Tibial nerve (tissue), 4 donors: ENCODE data around the gene BAIAP2L2. TPM values are rescaled to one million over a fixed set of nuclear protein-coding genes. Genes with fewer than 3 reads are reported as not detected.
A peak's percentile ranks its signal among the peaks of the same experiment; 100 is the strongest.

Experiments used
- DNase-seq, 2 donors: peaks; one replicate each; pipeline ENCODE4 v3.0.0-alpha.2; 2019; ENCODE audit warnings: low spot score in 2 of 2
- H3K27ac ChIP-seq, 4 donors: fragments of 200-600 bp; sonication (generic) in 3 of 4; one replicate each; pipeline ENCODE4 v1.5.1; 2017 to 2019; ENCODE audit warnings: mild to moderate bottlenecking in 1 of 4
- H3K27me3 ChIP-seq, 2 donors: fragments of 200-600 bp; sonication (generic) in 1 of 2; one replicate each; pipeline versions ENCODE4 v1.5.1 to v1.6.0; 2017 to 2019
- H3K36me3 ChIP-seq, 3 donors: fragments of 200-600 bp; sonication (generic); one replicate each; pipeline ENCODE4 v1.5.1; 2018 to 2019
- H3K4me1 ChIP-seq, 4 donors: fragments of 200-600 bp; sonication (generic) in 3 of 4; one replicate each; pipeline ENCODE4 v1.5.1; 2017 to 2019
- H3K4me3 ChIP-seq, 4 donors: fragments of 200-600 bp; sonication (generic) in 3 of 4; one replicate each; pipeline ENCODE4 v1.5.1; 2017 to 2019; ENCODE audit warnings: mild to moderate bottlenecking in 1 of 4, moderate library complexity in 1 of 4
- H3K9me3 ChIP-seq, 4 donors: fragments of 200-600 bp; sonication (generic) in 3 of 4; one replicate each; pipeline ENCODE4 v1.5.1; 2017 to 2019
- CTCF ChIP-seq, 5 experiments: fragments of 200-600 bp in 3 of 5; fragments of 450-650 bp in 2 of 5; sonication (generic) in 3 of 5; IDR thresholded peaks; one replicate each; pipeline ENCODE4 v1.5.1; 2016 to 2019; ENCODE audit warnings: antibody characterized with exemption in 5 of 5, mild to moderate bottlenecking in 3 of 5, moderate library complexity in 2 of 5
- EP300 ChIP-seq, 2 donors: sonication (generic); formaldehyde crosslinking; IDR thresholded peaks; one replicate each; pipeline ENCODE4 v1.6.1; 2017; ENCODE audit warnings: antibody characterized with exemption in 2 of 2, mild to moderate bottlenecking in 1 of 2
- POLR2A ChIP-seq, 2 donors: fragments of 450-650 bp; IDR thresholded peaks; one replicate each; pipeline ENCODE4 v1.6.1; 2017; ENCODE audit warnings: antibody characterized with exemption in 2 of 2, mild to moderate bottlenecking in 2 of 2, moderate library complexity in 2 of 2
- WGBS, 2 donors: methylation state at CpG; one replicate each; pipeline ENCODE4 v1.1.5; 2018; 5-methylcytosine and 5-hydroxymethylcytosine counted together
- total RNA-seq, 4 donors: library from RNA; depleted of rRNA; stranded (reverse); fragments of >200 nt; gene quantifications; one replicate each; pipeline ENCODE4 v1.1.0, GENCODE V29; 2016

BAIAP2L2 gene
- total RNA-seq, 4 donors from 2014 or later = 1.3 to 2.7 (median 2.1) TPM; not detected in 1

DNA sequence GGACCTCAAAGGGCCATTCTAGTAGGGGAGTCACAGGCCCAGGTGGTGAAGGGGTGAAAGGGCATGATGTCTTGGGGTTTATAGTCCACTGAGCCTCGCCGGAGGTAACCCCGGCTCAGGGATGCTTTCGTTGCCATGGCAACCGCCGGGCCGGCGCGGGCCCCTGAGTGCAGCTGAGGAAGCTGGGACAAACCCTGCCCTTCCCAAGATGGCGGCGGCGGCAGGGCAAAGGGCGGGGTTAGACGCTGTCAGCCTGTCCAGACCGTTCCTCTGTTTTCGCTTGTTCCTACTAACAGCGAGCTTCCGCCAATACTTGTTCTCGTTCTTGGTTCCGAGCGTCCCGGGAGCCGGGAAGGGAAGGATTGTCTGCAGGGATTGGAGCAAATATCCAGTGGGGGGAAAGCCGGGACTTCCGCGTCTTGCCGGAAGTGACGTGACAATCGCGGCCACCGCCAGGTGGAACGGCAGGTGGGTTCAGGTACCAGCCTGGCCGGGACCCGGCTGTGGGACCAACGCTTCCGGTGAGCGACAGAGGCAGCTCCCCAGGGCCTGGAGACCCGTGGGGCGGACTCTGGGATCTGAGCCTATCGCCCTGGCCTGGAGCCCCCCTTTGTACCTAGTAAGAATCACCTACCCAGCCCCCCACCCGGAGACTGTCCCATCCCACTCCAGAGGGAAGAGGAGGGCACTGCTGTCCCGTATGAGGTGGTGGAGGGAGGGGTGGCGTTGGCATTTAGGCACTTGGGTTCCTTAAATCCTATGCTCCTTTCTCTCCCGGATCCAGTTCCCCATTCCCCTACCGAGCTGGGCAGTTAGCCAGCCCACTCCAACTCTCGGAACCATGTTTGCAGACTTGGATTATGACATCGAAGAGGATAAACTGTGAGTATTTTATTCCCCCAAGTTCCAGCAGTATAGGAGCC is 53.3 kb downstream of the BAIAP2L2 start, which contains the start of gene PICK1:
TSS of gene PICK1 (plus strand) at position 436 of the 923 bp plus-strand sequence. CDS start at position 842, 406 bp downstream.
- peak; percentile 77 to 86 for DNase-seq
- 3 to 6% methylated on average over 31 to 43 of the region's 47 CpGs for WGBS, 2 donors
- Histone ChIP-seq H3K9me3 (no peaks in the 10 kb centered on the region), H3K4me1 (peaks cover 0 to 32% (median 15%) of the 10 kb centered on the region in 4 donors), H3K27me3 (no peaks in the 10 kb centered on the region), H3K36me3 (peaks cover 0 to 33% (median 4%) of the 10 kb centered on the region in 3 donors), H3K27ac (peak within 1 kb of the TSS; percentile 86 to 95 (median 92)), H3K4me3 (peak within 1 kb of the TSS; percentile 54 to 77 (median 68))
- TF ChIP-seq POLR2A (IDR thresholded peaks at IDR 0.05) (peak in 1 of 2 donors; percentile 28), CTCF (IDR thresholded peaks at IDR 0.05) (peak in 1 of 5 experiments; percentile 53), EP300 (IDR thresholded peaks at IDR 0.05) (peak; percentile 65 to 91)

DNA sequence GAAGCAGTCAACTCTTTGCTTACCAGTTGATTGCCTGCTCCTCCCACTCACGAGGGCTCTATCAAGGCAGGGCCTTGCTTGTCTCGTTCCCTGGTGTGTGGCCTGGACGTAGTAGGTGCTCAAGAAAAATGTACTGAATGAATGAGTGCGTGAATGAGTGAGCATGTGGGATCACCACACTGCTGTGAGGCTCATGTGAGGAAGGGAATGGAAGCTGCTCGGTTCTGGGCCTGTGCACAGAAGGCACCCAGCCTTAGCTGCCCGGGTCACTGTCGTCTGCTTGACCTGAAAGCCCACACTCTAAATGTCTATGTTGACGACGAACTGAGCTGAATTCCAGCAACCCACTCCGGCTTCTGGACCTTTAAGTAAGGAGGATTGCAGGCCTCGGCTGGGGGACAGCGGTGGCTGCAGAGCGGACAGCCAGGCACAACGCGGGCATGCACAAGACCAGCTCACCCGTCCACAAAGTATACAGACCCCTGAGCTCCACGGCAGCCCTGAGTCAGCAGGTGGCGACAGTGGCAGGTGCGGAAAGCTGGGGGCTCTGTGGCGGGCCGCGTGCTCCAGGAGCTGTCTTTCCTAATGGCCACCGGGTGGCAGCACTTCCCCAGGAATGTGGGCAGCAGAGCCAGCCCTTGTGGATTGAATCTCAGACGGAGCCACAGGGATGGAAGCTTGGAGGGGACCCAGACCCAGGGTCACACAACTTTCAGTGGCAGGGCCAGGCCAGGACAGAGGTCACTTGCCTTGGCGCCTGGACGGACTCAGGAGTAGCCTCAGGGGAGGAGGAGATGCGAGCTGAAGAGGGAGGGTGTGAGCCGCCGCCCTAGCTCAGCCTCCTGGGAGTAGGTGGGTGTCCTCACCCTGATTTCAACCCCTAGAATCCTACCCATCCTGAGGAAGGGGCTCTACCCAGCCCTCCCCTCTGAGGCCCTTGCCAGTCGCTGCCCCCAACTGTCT is 58.3 kb downstream of the BAIAP2L2 start:
- Histone ChIP-seq H3K36me3 (no peaks in the 10 kb centered on the region), H3K4me1 (peaks cover 0 to 46% (median 17%) of the 10 kb centered on the region in 4 donors), H3K27ac (peak overlapping the region; percentile 72 to 96 (median 87)), H3K4me3 (no peak overlapping the region), H3K27me3 (no peaks in the 10 kb centered on the region), H3K9me3 (no peaks in the 10 kb centered on the region)
- WGBS, 2 donors = 23 to 28% methylated on average over 22 to 27 of the region's 30 CpGs
- DNase-seq = peak; percentile 59 to 67
- TF ChIP-seq EP300 (IDR thresholded peaks at IDR 0.05) = peak in 1 of 2 donors; percentile 47
- peak; percentile 83 to 97 (median 90) for TF ChIP-seq CTCF (IDR thresholded peaks at IDR 0.05)
- peak in 1 of 2 donors; percentile 17 for TF ChIP-seq POLR2A (IDR thresholded peaks at IDR 0.05)

DNA sequence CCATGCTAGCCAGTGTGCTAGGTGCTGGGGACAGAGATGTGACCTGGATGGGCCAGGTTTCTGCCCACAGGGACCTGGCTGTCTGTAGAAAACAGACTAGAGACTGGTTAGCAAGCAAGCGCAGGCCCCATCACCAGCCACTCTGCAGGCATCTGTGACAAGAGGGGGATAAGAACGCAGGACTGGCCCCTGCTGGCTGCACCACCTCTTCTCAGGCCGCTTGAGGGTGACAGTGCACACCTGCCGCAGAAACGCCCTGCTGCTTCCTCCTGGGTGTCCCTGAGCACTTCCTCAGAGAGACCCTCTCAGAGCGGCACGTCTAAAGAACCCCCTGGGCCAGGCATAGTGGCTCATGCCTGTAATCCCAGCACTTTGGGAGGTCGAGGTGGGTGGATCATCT is 59.2 kb downstream of the BAIAP2L2 start:
- WGBS, 2 donors = 68 to 78% methylated on average over 8 of the region's 8 CpGs
- Histone ChIP-seq H3K27me3 (no peaks in the 10 kb centered on the region), H3K4me1 (peaks cover 0 to 47% (median 15%) of the 10 kb centered on the region in 4 donors), H3K27ac (peak overlapping the region; percentile 72 to 96 (median 87)), H3K9me3 (no peaks in the 10 kb centered on the region), H3K36me3 (no peaks in the 10 kb centered on the region), H3K4me3 (no peak overlapping the region)
- no peak for DNase-seq
- TF ChIP-seq CTCF (IDR thresholded peaks at IDR 0.05) (no peak), POLR2A (IDR thresholded peaks at IDR 0.05) (no peak), EP300 (IDR thresholded peaks at IDR 0.05) (no peak)

- peaks cover 0 to 51% (median 17%) of the 10 kb centered on the region in 4 donors for H3K4me1 ChIP-seq
- H3K27me3 ChIP-seq = no peaks in the 10 kb centered on the region
- 41 to 45% methylated on average over 5 to 7 of the region's 7 CpGs for WGBS, 2 donors
- peak overlapping the region; percentile 72 to 96 (median 87) for H3K27ac ChIP-seq
- DNase-seq = no peak
- H3K4me3 ChIP-seq = no peak overlapping the region
- TF ChIP-seq CTCF (IDR thresholded peaks at IDR 0.05) = no peak
- no peak for TF ChIP-seq POLR2A (IDR thresholded peaks at IDR 0.05)
- no peak for TF ChIP-seq EP300 (IDR thresholded peaks at IDR 0.05)
- H3K9me3 ChIP-seq = no peaks in the 10 kb centered on the region
- H3K36me3 ChIP-seq = no peaks in the 10 kb centered on the region
Measured at GRCh38 chr22:38050720-38051119, 59.8 kb downstream of the BAIAP2L2 start.
